GM21529 (cell line): ENCODE data around the gene BIRC7.

Experiments used
- ATAC-seq: cut with Tn5 transposase; IDR thresholded peaks from one replicate; pipeline ENCODE4 v1.9.1; 2021; ENCODE audit not compliant: unreplicated experiment

Gene BIRC7

GRCh38 chr20:63224412-63225081 is 11.2 kb upstream of the BIRC7 start:
- ATAC-seq: no peak

- no peak for ATAC-seq
These were observed 10.6 kb upstream of the BIRC7 start for GRCh38 chr20:63225082-63225454.

GRCh38 chr20:63226042-63226943 is 9.4 kb upstream of the BIRC7 start:
- ATAC-seq: no peak

- no peak for ATAC-seq
These were observed 8.4 kb upstream of the BIRC7 start for GRCh38 chr20:63227260-63227659.

- ATAC-seq: no peak
These were observed 6.9 kb upstream of the BIRC7 start for GRCh38 chr20:63228806-63229205.

GRCh38 chr20:63230800-63231268 is 4.9 kb upstream of the BIRC7 start:
- no peak for ATAC-seq

GRCh38 chr20:63232235-63233060 is 3.3 kb upstream of the BIRC7 start:
- no peak for ATAC-seq

- ATAC-seq: no peak
These were observed 2.7 kb upstream of the BIRC7 start for GRCh38 chr20:63233061-63233344.

- ATAC-seq: no peak
These were observed 1.8 kb upstream of the BIRC7 start for GRCh38 chr20:63233924-63234323.

GRCh38 chr20:63234693-63235398 is 859 bp upstream of the BIRC7 start:
- ATAC-seq: no peak

GRCh38 chr20:63236116-63236837 is 572 bp downstream of the BIRC7 start:
- ATAC-seq: no peak

- ATAC-seq: no peak
These were observed 2.3 kb downstream of the BIRC7 start for GRCh38 chr20:63238031-63238430.

GRCh38 chr20:63238514-63239125 is 2.9 kb downstream of the BIRC7 start:
- no peak for ATAC-seq

- no peak for ATAC-seq
These were observed 3.7 kb downstream of the BIRC7 start for GRCh38 chr20:63239431-63239830.

- no peak for ATAC-seq
These were observed 4.3 kb downstream of the BIRC7 start for GRCh38 chr20:63240004-63240403.

GRCh38 chr20:63241272-63241671 is 5.6 kb downstream of the BIRC7 start:
- no peak for ATAC-seq

GRCh38 chr20:63242736-63243135 is 7.0 kb downstream of the BIRC7 start:
- ATAC-seq: no peak

- no peak for ATAC-seq
These were observed 8.0 kb downstream of the BIRC7 start for GRCh38 chr20:63243604-63244247.

- no peak for ATAC-seq
These were observed 8.8 kb downstream of the BIRC7 start for GRCh38 chr20:63244468-63244867.
